Endodermal cell (in vitro differentiated cells): Measurements from ENCODE around the gene DEDD2. TPM values are rescaled to one million over a fixed set of nuclear protein-coding genes. Genes with fewer than 3 reads are reported as not detected.

Source experiments
- DNase-seq: peaks from one replicate; pipeline ENCODE4 v3.0.0-alpha.2; 2017
- H3K27ac ChIP-seq: 2 replicates; pipeline ENCODE4 v1.5.1; 2013; ENCODE audit warnings: mild to moderate bottlenecking, low read depth, low read length, moderate library complexity
- H3K27me3 ChIP-seq: 2 replicates; pipeline ENCODE4 v1.6.1; 2013; ENCODE audit warnings: mild to moderate bottlenecking, low read length, moderate library complexity; ENCODE audit not compliant: insufficient read depth, control insufficient read depth, poor library complexity, severe bottlenecking
- H3K36me3 ChIP-seq: 2 replicates; pipeline ENCODE4 v1.7.0; 2013; ENCODE audit warnings: mild to moderate bottlenecking, low read length, moderate library complexity; ENCODE audit not compliant: control insufficient read depth, insufficient read depth
- H3K4me1 ChIP-seq: one replicate; pipeline ENCODE4 v1.7.0; 2013; ENCODE audit warnings: low read length; ENCODE audit not compliant: control insufficient read depth, insufficient read depth
- H3K4me3 ChIP-seq: 2 replicates; pipeline ENCODE4 v1.5.1; 2013; ENCODE audit warnings: mild to moderate bottlenecking, low read length, moderate library complexity
- H3K9ac ChIP-seq: 2 replicates; pipeline ENCODE4 v1.6.1; 2013; ENCODE audit warnings: mild to moderate bottlenecking, low read length, moderate library complexity; ENCODE audit not compliant: poor library complexity, severe bottlenecking; ENCODE audit errors: extremely low read depth
- H3K9me3 ChIP-seq: 2 replicates; pipeline ENCODE4 v1.6.1; 2013; ENCODE audit warnings: mild to moderate bottlenecking, low read length, moderate library complexity; ENCODE audit not compliant: control insufficient read depth
- H3K27ac Mint-ChIP-seq: 2 replicates; pipeline ENCODE4 v1.8.0; 2020; ENCODE audit warnings: mixed read lengths
- H3K27me3 Mint-ChIP-seq: 2 replicates; pipeline ENCODE4 v1.8.0; 2021; ENCODE audit warnings: mild to moderate bottlenecking, mixed read lengths; ENCODE audit not compliant: insufficient read depth
- H3K36me3 Mint-ChIP-seq: 2 replicates; pipeline ENCODE4 v1.8.0; 2020; ENCODE audit warnings: low read depth, mixed read lengths
- H3K4me1 Mint-ChIP-seq: 2 replicates; pipeline ENCODE4 v1.8.0; 2020; ENCODE audit warnings: mixed read lengths
- H3K4me3 Mint-ChIP-seq: 2 replicates; pipeline ENCODE4 v1.8.0; 2020; ENCODE audit warnings: mild to moderate bottlenecking, moderate library complexity, mixed read lengths
- H3K9me3 Mint-ChIP-seq: 2 replicates; pipeline ENCODE4 v1.8.0; 2020; ENCODE audit warnings: mild to moderate bottlenecking, mixed read lengths
- WGBS, 2 experiments: methylation state at CpG; one replicate each; pipeline versions ENCODE4 v1.1.5 to v1.1.7; 2013; ENCODE audit warnings: missing lambda C conversion rate in 2 of 2, mixed read lengths in 1 of 2; ENCODE audit not compliant: insufficient coverage in 1 of 2, insufficient read length in 1 of 2; 5-methylcytosine and 5-hydroxymethylcytosine counted together
- total RNA-seq, 2 donors: library from RNA; stranded (reverse); fragmentation: NEBNext Ultra II Directional in 1 of 2; extraction: Animal tissue kit (Norgen Biotek cat#: 25700) in 1 of 2; gene quantifications; 2 replicates in 1 of 2; 3 replicates in 1 of 2; pipeline ENCODE4 v1.2.1, GENCODE V29; 2021
- TF ChIP-seq, protein P1 (sequence below): fragments of 200-600 bp; sonication (generic); conservative IDR thresholded peaks from 2 replicates; pipeline ENCODE4 v1.5.0; 2021; ENCODE audit warnings: antibody characterized with exemption, mild to moderate bottlenecking

Gene DEDD2
- total RNA-seq, 2 donors from 2014 or later = 25.8 to 28.0 TPM

DNA sequence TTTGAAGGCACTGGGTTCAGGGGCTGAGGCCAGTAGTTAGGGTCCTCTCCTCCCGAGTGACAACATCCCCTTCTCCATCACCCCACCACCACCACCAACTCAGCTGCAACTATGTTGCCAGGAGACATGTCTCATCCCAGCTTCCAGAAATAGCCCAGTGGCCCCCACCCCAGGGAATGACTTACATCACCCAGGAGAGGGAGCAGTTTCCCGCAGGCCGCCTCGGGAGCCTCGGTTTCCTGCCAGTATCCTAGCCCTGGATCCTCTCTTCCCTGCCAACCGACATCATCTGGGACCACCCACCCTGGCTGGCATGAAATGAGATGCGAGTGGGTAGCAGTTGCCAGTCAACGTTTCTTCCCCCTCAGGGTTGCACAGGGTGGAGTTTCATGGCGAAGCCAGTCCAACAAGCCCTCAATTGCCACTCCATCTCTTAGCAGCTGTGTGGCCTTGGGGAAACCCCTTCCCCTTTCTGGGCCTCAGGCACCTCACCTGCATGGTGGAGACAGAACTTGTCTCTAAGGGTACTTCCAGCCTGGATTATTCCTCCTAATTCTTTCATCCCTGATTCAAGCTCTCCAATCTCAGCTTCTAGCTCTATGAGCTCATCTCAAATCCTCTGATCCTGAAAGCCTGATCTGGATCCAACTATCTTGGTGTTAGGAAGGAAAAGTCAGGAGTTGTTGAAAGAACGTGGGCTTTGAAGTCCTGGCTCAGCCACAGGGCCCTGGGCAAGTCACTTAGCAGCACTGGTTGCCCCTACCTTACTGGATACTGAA, 28.9 kb upstream of the DEDD2 start:
- 58 to 74% methylated on average over 6 to 10 of the region's 10 CpGs for WGBS, 2 experiments

DNA sequence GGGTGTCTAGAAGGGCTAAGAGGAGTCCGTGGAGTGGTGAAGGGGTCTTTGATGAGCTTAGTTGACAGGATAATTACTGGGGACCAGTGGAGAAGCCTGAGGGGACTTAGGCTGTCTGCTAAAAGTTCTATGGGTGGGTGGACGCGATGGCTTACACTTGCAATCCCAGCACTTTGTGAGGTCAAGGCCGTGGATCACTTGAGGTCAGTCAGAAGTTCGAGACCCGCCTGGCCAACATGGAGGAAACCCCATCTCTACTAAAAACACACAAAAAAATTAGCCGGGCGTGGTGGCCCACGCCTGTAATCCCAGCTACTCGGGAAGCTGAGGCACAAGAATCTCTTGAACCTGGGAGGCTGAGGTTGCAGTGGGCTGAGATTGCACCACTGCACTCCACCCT, 27.8 kb upstream of the DEDD2 start:
- H3K4me1 ChIP-seq = no peaks in the 10 kb centered on the region
- Mint-ChIP-seq H3K36me3 (peaks cover 13% of the 10 kb centered on the region), H3K4me3 (peak overlapping the region; percentile 85), H3K9me3 (no peaks in the 10 kb centered on the region), H3K27me3 (no peaks in the 10 kb centered on the region), H3K4me1 (peaks cover 17% of the 10 kb centered on the region), H3K27ac (peak overlapping the region; percentile 84)
- H3K9me3 ChIP-seq = no peaks in the 10 kb centered on the region
- 93 to 95% methylated on average over 9 to 10 of the region's 10 CpGs for WGBS, 2 experiments
- H3K27ac ChIP-seq = no peak overlapping the region
- H3K36me3 ChIP-seq = peaks cover 12% of the 10 kb centered on the region
- TF ChIP-seq, protein P1, sequence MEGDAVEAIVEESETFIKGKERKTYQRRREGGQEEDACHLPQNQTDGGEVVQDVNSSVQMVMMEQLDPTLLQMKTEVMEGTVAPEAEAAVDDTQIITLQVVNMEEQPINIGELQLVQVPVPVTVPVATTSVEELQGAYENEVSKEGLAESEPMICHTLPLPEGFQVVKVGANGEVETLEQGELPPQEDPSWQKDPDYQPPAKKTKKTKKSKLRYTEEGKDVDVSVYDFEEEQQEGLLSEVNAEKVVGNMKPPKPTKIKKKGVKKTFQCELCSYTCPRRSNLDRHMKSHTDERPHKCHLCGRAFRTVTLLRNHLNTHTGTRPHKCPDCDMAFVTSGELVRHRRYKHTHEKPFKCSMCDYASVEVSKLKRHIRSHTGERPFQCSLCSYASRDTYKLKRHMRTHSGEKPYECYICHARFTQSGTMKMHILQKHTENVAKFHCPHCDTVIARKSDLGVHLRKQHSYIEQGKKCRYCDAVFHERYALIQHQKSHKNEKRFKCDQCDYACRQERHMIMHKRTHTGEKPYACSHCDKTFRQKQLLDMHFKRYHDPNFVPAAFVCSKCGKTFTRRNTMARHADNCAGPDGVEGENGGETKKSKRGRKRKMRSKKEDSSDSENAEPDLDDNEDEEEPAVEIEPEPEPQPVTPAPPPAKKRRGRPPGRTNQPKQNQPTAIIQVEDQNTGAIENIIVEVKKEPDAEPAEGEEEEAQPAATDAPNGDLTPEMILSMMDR = no peak
- no peak overlapping the region for H3K4me3 ChIP-seq
- DNase-seq = no peak
- no peaks in the 10 kb centered on the region for H3K27me3 ChIP-seq
- H3K9ac ChIP-seq = no peak overlapping the region

More for the DNA sequence above, 28.9 kb upstream of the DEDD2 start:
- Mint-ChIP-seq H3K27me3 (no peaks in the 10 kb centered on the region), H3K27ac (peak overlapping the region; percentile 27), H3K9me3 (no peaks in the 10 kb centered on the region), H3K36me3 (peaks cover 9% of the 10 kb centered on the region), H3K4me1 (peaks cover 10% of the 10 kb centered on the region), H3K4me3 (no peak overlapping the region)
- TF ChIP-seq, protein P1 = peak; percentile 70
- peak; percentile 81 for DNase-seq
- Histone ChIP-seq H3K9me3 (no peaks in the 10 kb centered on the region), H3K27me3 (no peaks in the 10 kb centered on the region), H3K4me1 (no peaks in the 10 kb centered on the region), H3K27ac (no peak overlapping the region), H3K36me3 (peaks cover 15% of the 10 kb centered on the region), H3K4me3 (no peak overlapping the region), H3K9ac (no peak overlapping the region)

DNA sequence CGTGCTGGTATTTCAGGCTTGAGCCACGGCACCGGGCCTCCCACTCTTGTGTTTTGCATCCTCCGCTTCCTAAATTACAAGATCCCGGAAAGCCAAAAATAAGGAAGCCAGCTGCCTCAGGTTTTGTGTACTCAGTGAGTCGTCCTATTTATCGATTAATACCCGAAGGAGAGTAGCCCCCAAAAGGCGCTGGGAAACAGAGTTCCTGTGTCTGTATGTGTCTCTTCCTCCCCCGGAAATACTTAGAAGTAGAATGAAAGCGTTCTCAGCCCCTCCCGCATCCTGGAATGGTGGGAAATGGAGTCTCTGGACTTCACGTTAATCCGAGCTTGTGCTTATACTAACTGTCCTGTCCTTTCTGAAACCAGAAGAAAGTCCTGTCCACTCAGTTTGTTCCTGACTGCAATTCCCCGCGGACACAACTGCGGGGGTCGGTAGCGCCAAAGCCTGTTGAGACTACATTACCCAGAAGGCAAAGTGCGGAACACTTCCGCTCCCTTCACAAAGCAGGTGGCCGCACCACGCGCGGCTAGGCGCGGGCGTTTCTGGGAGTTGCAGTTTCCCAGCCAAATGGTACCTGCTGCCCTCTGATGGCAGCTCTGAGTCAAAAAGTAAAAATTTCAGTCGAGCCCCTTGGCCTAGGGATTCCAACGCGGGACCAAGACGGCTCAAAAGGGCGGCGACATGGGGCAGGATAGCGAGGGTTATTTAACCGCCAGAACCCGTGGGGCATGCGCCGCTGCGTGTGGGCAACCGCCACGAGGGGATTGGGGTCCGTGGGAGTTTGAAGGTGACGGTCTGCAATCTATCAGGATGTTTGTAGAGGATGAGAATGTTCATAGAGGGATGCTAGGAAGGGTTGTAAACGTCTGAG, 27.1 kb upstream of the DEDD2 start:
- 17 to 20% methylated on average over 35 to 45 of the region's 45 CpGs for WGBS, 2 experiments
- H3K36me3 Mint-ChIP-seq = peaks cover 13% of the 10 kb centered on the region

More for the DNA sequence above, 27.1 kb upstream of the DEDD2 start:
- Histone ChIP-seq H3K27ac (no peak overlapping the region), H3K27me3 (no peaks in the 10 kb centered on the region), H3K9ac (no peak overlapping the region), H3K4me3 (peak overlapping the region; percentile 87), H3K9me3 (no peaks in the 10 kb centered on the region), H3K4me1 (no peaks in the 10 kb centered on the region), H3K36me3 (peaks cover 13% of the 10 kb centered on the region)
- Mint-ChIP-seq H3K4me1 (peaks cover 18% of the 10 kb centered on the region), H3K27ac (peak overlapping the region; percentile 98), H3K27me3 (no peaks in the 10 kb centered on the region), H3K4me3 (peak overlapping the region; percentile 85), H3K9me3 (no peaks in the 10 kb centered on the region)
- TF ChIP-seq, protein P1 = peak; percentile 77
- DNase-seq = peak; percentile 98
